Gastroesophageal sphincter (tissue), 3 donors: Measurements from ENCODE around the gene C1QTNF9B.

Experiments used
- CTCF ChIP-seq, 4 experiments: fragments of 200-600 bp in 2 of 4; fragments of 450-650 bp in 2 of 4; sonication (generic) in 1 of 4; IDR thresholded peaks; one replicate each; pipeline ENCODE4 v1.5.1; 2017 to 2019; ENCODE audit warnings: antibody characterized with exemption in 4 of 4, mild to moderate bottlenecking in 2 of 4, moderate library complexity in 2 of 4
- EP300 ChIP-seq: sonication (generic); formaldehyde crosslinking; IDR thresholded peaks from one replicate; pipeline ENCODE4 v1.6.1; 2017; ENCODE audit warnings: antibody characterized with exemption, mild to moderate bottlenecking

- TF ChIP-seq CTCF (IDR thresholded peaks at IDR 0.05) = no peak
- no peak for TF ChIP-seq EP300
These were observed 52.1 kb downstream of the C1QTNF9B start for GRCh38 chr13:23845105-23845725.
